SK-N-MC (cell line): Measurements from ENCODE around the gene PCDHGC4.

Experiments used
- EZH2 ChIP-seq: fragments of 200-600 bp; sonication (generic); IDR thresholded peaks from one replicate; pipeline ENCODE4 v1.6.1; 2017; ENCODE audit warnings: antibody characterized with exemption
- FOXP2 ChIP-seq: optimal IDR thresholded peaks from 2 replicates; pipeline ENCODE3; 2011; ENCODE audit warnings: mild to moderate bottlenecking, moderate library complexity; ENCODE audit not compliant: insufficient read depth; ENCODE audit errors: extremely low read length, control extremely low read depth
- POLR2AphosphoS5 ChIP-seq: IDR thresholded peaks from 2 replicates; pipeline ENCODE4 v1.6.1; 2012; ENCODE audit warnings: mild to moderate bottlenecking, low read depth, low read length, borderline replicate concordance

DNA sequence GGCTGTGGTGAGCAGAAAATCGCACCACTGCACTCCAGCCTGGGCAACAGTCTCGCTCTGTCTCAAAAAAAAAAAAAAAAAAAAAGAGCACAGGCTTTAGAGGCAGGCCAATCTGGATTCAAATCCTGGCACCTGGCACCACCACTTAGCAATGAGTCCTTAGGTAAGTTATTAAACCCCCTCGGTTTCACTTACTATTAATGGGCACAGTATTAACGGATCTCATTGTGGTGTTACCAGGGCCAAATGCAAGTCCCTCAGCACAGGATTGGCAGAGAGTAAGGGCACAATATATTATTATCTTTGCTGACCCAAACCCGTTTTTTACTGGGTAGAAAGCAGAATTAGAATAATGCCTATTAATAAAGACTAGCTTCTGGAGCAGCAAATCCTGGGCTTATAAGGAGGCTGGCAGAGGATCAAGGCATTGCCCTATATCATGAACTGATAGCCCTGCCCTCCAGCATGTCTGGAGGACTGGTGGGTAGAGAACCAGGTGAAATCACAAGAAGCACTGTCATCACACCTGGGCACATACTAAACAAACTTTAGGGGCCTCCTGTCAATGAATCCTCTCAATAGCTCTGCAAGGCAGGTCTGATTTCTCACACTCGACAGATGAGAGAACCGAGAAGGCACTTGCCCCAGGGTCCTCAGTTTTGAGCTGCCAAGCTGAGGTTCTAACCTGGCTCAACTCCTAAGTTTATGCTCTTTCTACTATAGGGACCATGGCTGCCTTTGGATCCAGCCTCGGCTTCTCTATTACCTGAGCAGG lies 21.7 kb downstream of the PCDHGC4 start:
- TF ChIP-seq EZH2 (no peak), POLR2AphosphoS5 (no peak), FOXP2 (no peak)
